ENCODE data around the gene TSPAN1. TPM values are rescaled to one million over a fixed set of nuclear protein-coding genes. Genes with fewer than 3 reads are reported as not detected.

The TSPAN1 gene
- total RNA-seq, 1 experiment from 2014 or later: 26.1 TPM

- Histone ChIP-seq H3K36me3 (ENCODE audit: control insufficient read depth, insufficient read depth, low read length) (no peaks in the 10 kb centered on the region), H3K27ac (ENCODE audit: low read length) (no peak overlapping the region), H3K27me3 (ENCODE audit: control insufficient read depth, insufficient read depth, low read length) (no peaks in the 10 kb centered on the region), H3K4me3 (ENCODE audit: low read depth in 2 of 2, low read length in 2 of 2) (no peak overlapping the region), H3K9me3 (ENCODE audit: control insufficient read depth, insufficient read depth, low read depth, low read length) (no peaks in the 10 kb centered on the region), H3K4me1 (ENCODE audit: control insufficient read depth, insufficient read depth, low read length) (no peaks in the 10 kb centered on the region)
- intact Hi-C loops (cut with micrococcal nuclease; ENCODE audit: unreplicated experiment): no loop called here
- no peak for ATAC-seq
- no TSS peak for BruUV-seq (replicated peaks)
- ChIA-PET CTCF (interaction anchor here (0.9 kb wide), 1 partner anchor 8 kb away, joined by 4 read pairs; no protein-coding TSS in a partner anchor), POLR2A (no interaction called here)
- in situ Hi-C loops (cut with HindIII; ENCODE audit: low pct_unique_long_range_greater_than_20kb, low sequenced_read_pairs): no loop called here
- DNase-seq (ENCODE audit: low read depth, low spot score): no peak
- no peak for TF ChIP-seq POLR2AphosphoS5 (IDR thresholded peaks at IDR 0.05; ENCODE audit: low read depth, low read length)
- TF ChIP-seq TCF7L2 (IDR thresholded peaks at IDR 0.05; ENCODE audit: low read depth, low read length): no peak
- TF ChIP-seq REST (IDR thresholded peaks at IDR 0.05; ENCODE audit: insufficient read depth in 1 of 2, low read depth in 2 of 2, low read length in 1 of 2): no peak
- no peak for TF ChIP-seq CTCF (IDR thresholded peaks at IDR 0.05)
These were observed 40.6 kb downstream of the TSPAN1 start for GRCh38 chr1:46215504-46215903.

- H3K27ac ChIP-seq (ENCODE audit: low read length): no peak overlapping the region
These were observed 43.6 kb downstream of the TSPAN1 start for GRCh38 chr1:46218443-46218842.

More at GRCh38 chr1:46218443-46218842, 43.6 kb downstream of the TSPAN1 start:
- TF ChIP-seq SIN3A (IDR thresholded peaks at IDR 0.05; ENCODE audit: borderline replicate concordance, insufficient read depth, low read depth, low read length) (no peak), CTCF (IDR thresholded peaks at IDR 0.05) (no peak), TCF7L2 (IDR thresholded peaks at IDR 0.05; ENCODE audit: low read depth, low read length) (no peak), REST (IDR thresholded peaks at IDR 0.05; ENCODE audit: insufficient read depth in 1 of 2, low read depth in 2 of 2, low read length in 1 of 2) (no peak), POLR2AphosphoS5 (IDR thresholded peaks at IDR 0.05; ENCODE audit: low read depth, low read length) (no peak)
- H3K27me3 ChIP-seq (ENCODE audit: control insufficient read depth, insufficient read depth, low read length): no peaks in the 10 kb centered on the region
- H3K36me3 ChIP-seq (ENCODE audit: control insufficient read depth, insufficient read depth, low read length): no peaks in the 10 kb centered on the region
- no peak overlapping the region for H3K4me3 ChIP-seq (ENCODE audit: low read depth in 2 of 2, low read length in 2 of 2)
- ChIA-PET POLR2A (interaction anchor here (0.6 kb wide), 1 partner anchor 95 kb away, joined by 10 read pairs; no protein-coding TSS in a partner anchor), CTCF (no interaction called here)
- intact Hi-C loops (cut with micrococcal nuclease; ENCODE audit: unreplicated experiment) (no loop called here), in situ Hi-C loops (cut with HindIII; ENCODE audit: low pct_unique_long_range_greater_than_20kb, low sequenced_read_pairs) (no loop called here)
- BruUV-seq (replicated peaks): no TSS peak
- H3K9me3 ChIP-seq (ENCODE audit: control insufficient read depth, insufficient read depth, low read depth, low read length): no peaks in the 10 kb centered on the region
- ATAC-seq (no peak), DNase-seq (ENCODE audit: low read depth, low spot score) (no peak)
- peaks cover 5% of the 10 kb centered on the region; the same call in 1 of the 2 replicates for H3K4me1 ChIP-seq (ENCODE audit: control insufficient read depth, insufficient read depth, low read length)
